ENCODE results near the gene PPM1H.

- TF ChIP-seq CTCF (IDR thresholded peaks at IDR 0.05; ENCODE audit: low read length) (no peak), EZH2 (IDR thresholded peaks at IDR 0.05; ENCODE audit: borderline replicate concordance, low read length) (no peak)
These were observed 162.5 kb downstream of the PPM1H start for GRCh38 chr12:62772416-62772955.

All from OCI-LY1 (cell line).